HEK293 (cell line): ENCODE data around the gene GJA5.

Source experiments
- CTCF ChIA-PET: fragments of 350-600 bp; formaldehyde crosslinking; extraction: SDS; loops from one replicate; lab custom pipeline; 2021; ENCODE audit warnings: antibody characterized with exemption; lab: Yijun Ruan, JAX
- POLR2A ChIA-PET: fragments of 300-600 bp; formaldehyde crosslinking; extraction: SDS; loops from one replicate; lab custom pipeline; 2020; ENCODE audit warnings: antibody characterized with exemption, inconsistent platforms; lab: Yijun Ruan, JAX
- H3K27ac ChIP-seq: fragments of 200-500 bp; sonication (Bioruptor generic); 2 replicates; pipeline ENCODE4 v1.5.1; 2014; ENCODE audit warnings: low read depth, low read length, control low read depth, inconsistent platforms; ENCODE audit errors: extremely low read depth
- H3K36me3 ChIP-seq, 2 experiments: fragments of 200-500 bp in 1 of 2; sonication (Bioruptor generic) in 1 of 2; 1 replicate in 1 of 2; 2 replicates in 1 of 2; pipeline ENCODE4 v1.5.1; 2014 to 2017; ENCODE audit warnings: inconsistent platforms in 2 of 2, low read length in 2 of 2; ENCODE audit not compliant: control insufficient read depth in 2 of 2, insufficient read depth in 1 of 2
- H3K4me1 ChIP-seq: fragments of 200-500 bp; sonication (Bioruptor generic); 2 replicates; pipeline ENCODE4 v1.5.1; 2014; ENCODE audit warnings: mild to moderate bottlenecking, low read length, inconsistent platforms; ENCODE audit not compliant: control insufficient read depth, insufficient read depth
- H3K4me3 ChIP-seq: 2 replicates; pipeline ENCODE4 v1.5.1; 2011; ENCODE audit warnings: low read depth, mild to moderate bottlenecking, control low read depth, low read length, moderate library complexity
- H3K9me3 ChIP-seq: fragments of 200-500 bp; sonication (Bioruptor generic); 2 replicates; pipeline ENCODE4 v1.5.1; 2014; ENCODE audit warnings: low read depth, low read length, inconsistent platforms; ENCODE audit not compliant: control insufficient read depth, insufficient read depth
- GLIS1 ChIP-seq: fragments of 450-650 bp; formaldehyde crosslinking; IDR thresholded peaks from 2 replicates; pipeline ENCODE4 v1.5.1; 2016; ENCODE audit warnings: missing biosample characterization, missing genetic modification characterization
- GLIS2 ChIP-seq: fragments of 450-650 bp; formaldehyde crosslinking; IDR thresholded peaks from 2 replicates; pipeline ENCODE4 v1.5.1; 2016; ENCODE audit warnings: missing biosample characterization, missing genetic modification characterization
- SCRT2 ChIP-seq: fragments of 450-650 bp; formaldehyde crosslinking; IDR thresholded peaks from 2 replicates; pipeline ENCODE4 v1.5.1; 2016; ENCODE audit warnings: missing biosample characterization, missing genetic modification characterization
- SP7 ChIP-seq: fragments of 450-650 bp; formaldehyde crosslinking; IDR thresholded peaks from 2 replicates; pipeline ENCODE4 v1.5.1; 2016; ENCODE audit warnings: missing biosample characterization, missing genetic modification characterization
- ZBTB48 ChIP-seq: fragments of 450-650 bp; formaldehyde crosslinking; IDR thresholded peaks from 2 replicates; pipeline ENCODE4 v1.5.1; 2016; ENCODE audit warnings: missing biosample characterization, missing genetic modification characterization
- ZNF175 ChIP-seq: fragments of 450-650 bp; formaldehyde crosslinking; IDR thresholded peaks from 2 replicates; pipeline ENCODE4 v1.5.1; 2016; ENCODE audit warnings: missing biosample characterization, missing genetic modification characterization
- ZNF202 ChIP-seq: fragments of 450-650 bp; formaldehyde crosslinking; IDR thresholded peaks from 2 replicates; pipeline ENCODE4 v1.5.1; 2016; ENCODE audit warnings: missing biosample characterization, missing genetic modification characterization, borderline replicate concordance
- ZNF324 ChIP-seq: fragments of 450-650 bp; formaldehyde crosslinking; IDR thresholded peaks from 2 replicates; pipeline ENCODE4 v1.5.1; 2016; ENCODE audit warnings: missing biosample characterization, missing genetic modification characterization
- ZNF335 ChIP-seq: fragments of 450-650 bp; formaldehyde crosslinking; conservative IDR thresholded peaks from 2 replicates; pipeline ENCODE4 v1.5.1; 2016; ENCODE audit warnings: missing biosample characterization, missing genetic modification characterization
- ZNF514 ChIP-seq: fragments of 450-650 bp; formaldehyde crosslinking; IDR thresholded peaks from 2 replicates; pipeline ENCODE4 v1.5.1; 2016; ENCODE audit warnings: missing biosample characterization, missing genetic modification characterization
- ZNF529 ChIP-seq: fragments of 450-650 bp; formaldehyde crosslinking; IDR thresholded peaks from 2 replicates; pipeline ENCODE4 v1.5.1; 2017; ENCODE audit warnings: missing genetic modification characterization, missing biosample characterization; ENCODE audit not compliant: insufficient replicate concordance
- ZNF596 ChIP-seq: fragments of 450-650 bp; IDR thresholded peaks from 2 replicates; pipeline ENCODE4 v1.5.0; 2018; ENCODE audit warnings: missing biosample characterization, mild to moderate bottlenecking, missing genetic modification characterization, moderate library complexity
- ZNF830 ChIP-seq: fragments of 450-650 bp; IDR thresholded peaks from 2 replicates; pipeline ENCODE4 v1.5.0; 2018; ENCODE audit warnings: missing biosample characterization, missing genetic modification characterization, low read depth, mild to moderate bottlenecking, moderate library complexity
- ZSCAN30 ChIP-seq: fragments of 450-650 bp; IDR thresholded peaks from 2 replicates; pipeline ENCODE4 v1.5.1; 2018; ENCODE audit warnings: missing biosample characterization, mild to moderate bottlenecking, missing genetic modification characterization, moderate library complexity
- TF ChIP-seq, protein P1 (sequence below): fragments of 450-650 bp; formaldehyde crosslinking; IDR thresholded peaks from 2 replicates; pipeline ENCODE4 v1.5.1; 2017; ENCODE audit warnings: missing biosample characterization, missing genetic modification characterization
- TF ChIP-seq, protein P2 (sequence below): fragments of 450-650 bp; formaldehyde crosslinking; IDR thresholded peaks from 2 replicates; pipeline ENCODE4 v1.5.1; 2016; ENCODE audit warnings: missing biosample characterization, missing genetic modification characterization, borderline replicate concordance
- TF ChIP-seq, protein P3 (sequence below): fragments of 450-650 bp; formaldehyde crosslinking; IDR thresholded peaks from 2 replicates; pipeline ENCODE4 v1.5.1; 2016; ENCODE audit warnings: missing biosample characterization, missing genetic modification characterization
- TF ChIP-seq, protein P4 (sequence below): fragments of 450-650 bp; formaldehyde crosslinking; IDR thresholded peaks from 2 replicates; pipeline ENCODE4 v1.5.1; 2016; ENCODE audit warnings: missing biosample characterization, missing genetic modification characterization, borderline replicate concordance
- TF ChIP-seq, protein P5 (sequence below): sonication (generic); formaldehyde crosslinking; IDR thresholded peaks from 2 replicates; pipeline ENCODE4 v1.8.1; 2022; ENCODE audit warnings: mild to moderate bottlenecking, moderate library complexity, missing genetic modification reagents
- TF ChIP-seq, protein P6 (sequence below): fragments of 450-650 bp; formaldehyde crosslinking; IDR thresholded peaks from 2 replicates; pipeline ENCODE4 v1.5.1; 2016; ENCODE audit warnings: missing biosample characterization, missing genetic modification characterization

Gene GJA5

DNA sequence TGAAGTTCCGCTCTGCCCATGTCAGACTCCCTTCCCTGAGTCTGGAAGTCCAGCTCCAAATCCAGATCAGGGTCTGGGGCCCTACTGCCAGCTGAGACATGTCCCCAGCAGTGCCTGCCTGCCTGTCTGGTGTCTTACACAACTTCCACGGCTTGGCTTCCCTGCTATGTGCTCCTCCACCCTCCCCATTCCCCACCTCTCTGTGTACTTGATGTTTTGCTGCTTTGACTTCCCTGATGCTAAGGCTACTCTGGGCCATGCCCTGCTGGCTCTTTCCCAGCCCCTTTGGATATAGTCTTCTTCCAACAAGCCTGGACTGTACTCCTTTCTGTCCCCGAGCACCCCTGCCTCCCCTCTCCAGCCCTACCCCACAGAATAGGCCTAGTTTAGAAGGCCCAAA is 7.3 kb downstream of the GJA5 start (continued):
- TF ChIP-seq, protein P1, sequence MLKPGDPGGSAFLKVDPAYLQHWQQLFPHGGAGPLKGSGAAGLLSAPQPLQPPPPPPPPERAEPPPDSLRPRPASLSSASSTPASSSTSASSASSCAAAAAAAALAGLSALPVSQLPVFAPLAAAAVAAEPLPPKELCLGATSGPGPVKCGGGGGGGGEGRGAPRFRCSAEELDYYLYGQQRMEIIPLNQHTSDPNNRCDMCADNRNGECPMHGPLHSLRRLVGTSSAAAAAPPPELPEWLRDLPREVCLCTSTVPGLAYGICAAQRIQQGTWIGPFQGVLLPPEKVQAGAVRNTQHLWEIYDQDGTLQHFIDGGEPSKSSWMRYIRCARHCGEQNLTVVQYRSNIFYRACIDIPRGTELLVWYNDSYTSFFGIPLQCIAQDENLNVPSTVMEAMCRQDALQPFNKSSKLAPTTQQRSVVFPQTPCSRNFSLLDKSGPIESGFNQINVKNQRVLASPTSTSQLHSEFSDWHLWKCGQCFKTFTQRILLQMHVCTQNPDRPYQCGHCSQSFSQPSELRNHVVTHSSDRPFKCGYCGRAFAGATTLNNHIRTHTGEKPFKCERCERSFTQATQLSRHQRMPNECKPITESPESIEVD (tag by site-specific recombination): no peak
- TF ChIP-seq, protein P2, sequence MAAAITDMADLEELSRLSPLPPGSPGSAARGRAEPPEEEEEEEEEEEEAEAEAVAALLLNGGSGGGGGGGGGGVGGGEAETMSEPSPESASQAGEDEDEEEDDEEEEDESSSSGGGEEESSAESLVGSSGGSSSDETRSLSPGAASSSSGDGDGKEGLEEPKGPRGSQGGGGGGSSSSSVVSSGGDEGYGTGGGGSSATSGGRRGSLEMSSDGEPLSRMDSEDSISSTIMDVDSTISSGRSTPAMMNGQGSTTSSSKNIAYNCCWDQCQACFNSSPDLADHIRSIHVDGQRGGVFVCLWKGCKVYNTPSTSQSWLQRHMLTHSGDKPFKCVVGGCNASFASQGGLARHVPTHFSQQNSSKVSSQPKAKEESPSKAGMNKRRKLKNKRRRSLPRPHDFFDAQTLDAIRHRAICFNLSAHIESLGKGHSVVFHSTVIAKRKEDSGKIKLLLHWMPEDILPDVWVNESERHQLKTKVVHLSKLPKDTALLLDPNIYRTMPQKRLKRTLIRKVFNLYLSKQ: no peak
- no peak for TF ChIP-seq SP7 (tag by site-specific recombination)
- no peak for TF ChIP-seq ZNF514
- TF ChIP-seq, protein P3, sequence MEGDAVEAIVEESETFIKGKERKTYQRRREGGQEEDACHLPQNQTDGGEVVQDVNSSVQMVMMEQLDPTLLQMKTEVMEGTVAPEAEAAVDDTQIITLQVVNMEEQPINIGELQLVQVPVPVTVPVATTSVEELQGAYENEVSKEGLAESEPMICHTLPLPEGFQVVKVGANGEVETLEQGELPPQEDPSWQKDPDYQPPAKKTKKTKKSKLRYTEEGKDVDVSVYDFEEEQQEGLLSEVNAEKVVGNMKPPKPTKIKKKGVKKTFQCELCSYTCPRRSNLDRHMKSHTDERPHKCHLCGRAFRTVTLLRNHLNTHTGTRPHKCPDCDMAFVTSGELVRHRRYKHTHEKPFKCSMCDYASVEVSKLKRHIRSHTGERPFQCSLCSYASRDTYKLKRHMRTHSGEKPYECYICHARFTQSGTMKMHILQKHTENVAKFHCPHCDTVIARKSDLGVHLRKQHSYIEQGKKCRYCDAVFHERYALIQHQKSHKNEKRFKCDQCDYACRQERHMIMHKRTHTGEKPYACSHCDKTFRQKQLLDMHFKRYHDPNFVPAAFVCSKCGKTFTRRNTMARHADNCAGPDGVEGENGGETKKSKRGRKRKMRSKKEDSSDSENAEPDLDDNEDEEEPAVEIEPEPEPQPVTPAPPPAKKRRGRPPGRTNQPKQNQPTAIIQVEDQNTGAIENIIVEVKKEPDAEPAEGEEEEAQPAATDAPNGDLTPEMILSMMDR: no peak

DNA sequence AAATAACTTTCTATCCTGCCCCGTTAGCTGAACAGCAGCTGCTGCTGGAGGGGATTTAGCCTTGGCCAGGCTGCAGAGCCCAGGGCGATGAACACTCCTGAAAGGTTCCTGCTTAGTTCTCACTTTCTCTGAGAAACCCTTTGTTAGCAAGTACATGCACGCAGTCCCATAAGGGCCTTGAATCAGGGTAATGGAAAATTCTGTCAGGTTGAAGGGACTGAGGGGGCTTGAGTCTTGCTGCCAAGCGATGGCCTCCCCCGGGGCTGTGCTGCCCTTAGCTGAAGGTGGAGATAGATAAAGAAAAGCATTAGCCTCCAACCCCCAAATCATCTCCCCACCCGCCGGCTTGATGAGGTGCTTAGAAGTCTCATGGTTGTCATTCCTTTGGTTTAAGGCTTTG is 7.9 kb downstream of the GJA5 start:
- Histone ChIP-seq H3K4me3 (no peak overlapping the region), H3K27ac (no peak overlapping the region), H3K9me3 (no peaks in the 10 kb centered on the region), H3K4me1 (no peaks in the 10 kb centered on the region), H3K36me3 (no peaks in the 10 kb centered on the region)
- ChIA-PET POLR2A (no interaction called here), CTCF (interaction anchor here (0.7 kb wide), 1 partner anchor 111 kb away, joined by 3 read pairs; no protein-coding TSS in a partner anchor)
- TF ChIP-seq, protein P4, sequence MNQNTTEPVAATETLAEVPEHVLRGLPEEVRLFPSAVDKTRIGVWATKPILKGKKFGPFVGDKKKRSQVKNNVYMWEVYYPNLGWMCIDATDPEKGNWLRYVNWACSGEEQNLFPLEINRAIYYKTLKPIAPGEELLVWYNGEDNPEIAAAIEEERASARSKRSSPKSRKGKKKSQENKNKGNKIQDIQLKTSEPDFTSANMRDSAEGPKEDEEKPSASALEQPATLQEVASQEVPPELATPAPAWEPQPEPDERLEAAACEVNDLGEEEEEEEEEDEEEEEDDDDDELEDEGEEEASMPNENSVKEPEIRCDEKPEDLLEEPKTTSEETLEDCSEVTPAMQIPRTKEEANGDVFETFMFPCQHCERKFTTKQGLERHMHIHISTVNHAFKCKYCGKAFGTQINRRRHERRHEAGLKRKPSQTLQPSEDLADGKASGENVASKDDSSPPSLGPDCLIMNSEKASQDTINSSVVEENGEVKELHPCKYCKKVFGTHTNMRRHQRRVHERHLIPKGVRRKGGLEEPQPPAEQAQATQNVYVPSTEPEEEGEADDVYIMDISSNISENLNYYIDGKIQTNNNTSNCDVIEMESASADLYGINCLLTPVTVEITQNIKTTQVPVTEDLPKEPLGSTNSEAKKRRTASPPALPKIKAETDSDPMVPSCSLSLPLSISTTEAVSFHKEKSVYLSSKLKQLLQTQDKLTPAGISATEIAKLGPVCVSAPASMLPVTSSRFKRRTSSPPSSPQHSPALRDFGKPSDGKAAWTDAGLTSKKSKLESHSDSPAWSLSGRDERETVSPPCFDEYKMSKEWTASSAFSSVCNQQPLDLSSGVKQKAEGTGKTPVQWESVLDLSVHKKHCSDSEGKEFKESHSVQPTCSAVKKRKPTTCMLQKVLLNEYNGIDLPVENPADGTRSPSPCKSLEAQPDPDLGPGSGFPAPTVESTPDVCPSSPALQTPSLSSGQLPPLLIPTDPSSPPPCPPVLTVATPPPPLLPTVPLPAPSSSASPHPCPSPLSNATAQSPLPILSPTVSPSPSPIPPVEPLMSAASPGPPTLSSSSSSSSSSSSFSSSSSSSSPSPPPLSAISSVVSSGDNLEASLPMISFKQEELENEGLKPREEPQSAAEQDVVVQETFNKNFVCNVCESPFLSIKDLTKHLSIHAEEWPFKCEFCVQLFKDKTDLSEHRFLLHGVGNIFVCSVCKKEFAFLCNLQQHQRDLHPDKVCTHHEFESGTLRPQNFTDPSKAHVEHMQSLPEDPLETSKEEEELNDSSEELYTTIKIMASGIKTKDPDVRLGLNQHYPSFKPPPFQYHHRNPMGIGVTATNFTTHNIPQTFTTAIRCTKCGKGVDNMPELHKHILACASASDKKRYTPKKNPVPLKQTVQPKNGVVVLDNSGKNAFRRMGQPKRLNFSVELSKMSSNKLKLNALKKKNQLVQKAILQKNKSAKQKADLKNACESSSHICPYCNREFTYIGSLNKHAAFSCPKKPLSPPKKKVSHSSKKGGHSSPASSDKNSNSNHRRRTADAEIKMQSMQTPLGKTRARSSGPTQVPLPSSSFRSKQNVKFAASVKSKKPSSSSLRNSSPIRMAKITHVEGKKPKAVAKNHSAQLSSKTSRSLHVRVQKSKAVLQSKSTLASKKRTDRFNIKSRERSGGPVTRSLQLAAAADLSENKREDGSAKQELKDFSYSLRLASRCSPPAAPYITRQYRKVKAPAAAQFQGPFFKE (tag by site-specific recombination): no peak
- TF ChIP-seq ZNF830 (no peak), GLIS1 (tag by site-specific recombination) (no peak), ZBTB48 (tag by site-specific recombination) (no peak), ZNF335 (tag by site-specific recombination) (no peak), ZSCAN30 (tag by site-specific recombination) (no peak), ZNF202 (tag by site-specific recombination) (no peak), ZNF529 (no peak), SCRT2 (no peak), GLIS2 (no peak), ZNF175 (tag by site-specific recombination) (no peak), ZNF596 (no peak), ZNF324 (no peak)
- TF ChIP-seq, protein P5, sequence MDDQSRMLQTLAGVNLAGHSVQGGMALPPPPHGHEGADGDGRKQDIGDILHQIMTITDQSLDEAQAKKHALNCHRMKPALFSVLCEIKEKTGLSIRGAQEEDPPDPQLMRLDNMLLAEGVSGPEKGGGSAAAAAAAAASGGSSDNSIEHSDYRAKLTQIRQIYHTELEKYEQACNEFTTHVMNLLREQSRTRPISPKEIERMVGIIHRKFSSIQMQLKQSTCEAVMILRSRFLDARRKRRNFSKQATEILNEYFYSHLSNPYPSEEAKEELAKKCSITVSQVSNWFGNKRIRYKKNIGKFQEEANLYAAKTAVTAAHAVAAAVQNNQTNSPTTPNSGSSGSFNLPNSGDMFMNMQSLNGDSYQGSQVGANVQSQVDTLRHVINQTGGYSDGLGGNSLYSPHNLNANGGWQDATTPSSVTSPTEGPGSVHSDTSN (CRISPR knock-in tag): no peak
- TF ChIP-seq, protein P1 (tag by site-specific recombination): no peak
- TF ChIP-seq, protein P6, sequence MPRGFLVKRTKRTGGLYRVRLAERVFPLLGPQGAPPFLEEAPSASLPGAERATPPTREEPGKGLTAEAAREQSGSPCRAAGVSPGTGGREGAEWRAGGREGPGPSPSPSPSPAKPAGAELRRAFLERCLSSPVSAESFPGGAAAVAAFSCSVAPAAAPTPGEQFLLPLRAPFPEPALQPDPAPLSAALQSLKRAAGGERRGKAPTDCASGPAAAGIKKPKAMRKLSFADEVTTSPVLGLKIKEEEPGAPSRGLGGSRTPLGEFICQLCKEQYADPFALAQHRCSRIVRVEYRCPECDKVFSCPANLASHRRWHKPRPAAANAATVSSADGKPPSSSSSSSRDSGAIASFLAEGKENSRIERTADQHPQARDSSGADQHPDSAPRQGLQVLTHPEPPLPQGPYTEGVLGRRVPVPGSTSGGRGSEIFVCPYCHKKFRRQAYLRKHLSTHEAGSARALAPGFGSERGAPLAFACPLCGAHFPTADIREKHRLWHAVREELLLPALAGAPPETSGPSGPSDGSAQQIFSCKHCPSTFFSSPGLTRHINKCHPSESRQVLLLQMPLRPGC: no peak
